ENCODE results near the gene ADGRE3. TPM values are rescaled to one million over a fixed set of nuclear protein-coding genes. Genes with fewer than 3 reads are reported as not detected.

ADGRE3 gene
- total and polyA plus RNA-seq, 11 donors: 0.25 to 0.59 (median 0.53) TPM; not detected in 8

DNA sequence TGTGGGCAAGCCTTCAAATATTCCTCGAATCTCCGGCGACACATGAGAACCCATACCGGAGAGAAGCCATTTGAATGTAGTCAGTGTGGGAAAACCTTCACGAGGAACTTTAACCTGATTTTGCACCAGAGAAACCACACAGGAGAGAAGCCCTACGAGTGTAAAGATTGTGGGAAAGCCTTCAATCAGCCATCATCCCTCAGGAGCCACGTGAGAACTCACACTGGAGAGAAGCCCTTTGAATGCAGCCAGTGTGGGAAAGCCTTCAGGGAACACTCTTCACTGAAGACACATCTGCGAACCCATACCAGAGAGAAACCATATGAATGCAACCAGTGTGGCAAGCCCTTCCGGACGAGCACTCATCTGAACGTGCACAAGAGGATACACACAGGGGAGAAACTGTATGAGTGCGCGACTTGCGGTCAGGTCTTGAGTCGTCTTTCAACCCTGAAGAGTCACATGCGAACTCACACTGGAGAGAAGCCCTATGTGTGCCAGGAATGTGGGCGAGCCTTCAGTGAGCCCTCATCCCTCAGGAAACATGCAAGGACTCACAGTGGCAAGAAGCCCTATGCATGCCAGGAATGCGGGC is 44.0 kb upstream of the ADGRE3 start:
- DNase-seq (no peak), ATAC-seq (no peak)
- WGBS, 4 donors: 92 to 98% (median 93%) methylated on average over 18 of the region's 18 CpGs
- no peak overlapping the region for H3K27ac ChIP-seq
- H3K27me3 ChIP-seq: no peaks in the 10 kb centered on the region
- intact Hi-C loops (cut with DNase I): no loop called here
- TF ChIP-seq, protein P1, sequence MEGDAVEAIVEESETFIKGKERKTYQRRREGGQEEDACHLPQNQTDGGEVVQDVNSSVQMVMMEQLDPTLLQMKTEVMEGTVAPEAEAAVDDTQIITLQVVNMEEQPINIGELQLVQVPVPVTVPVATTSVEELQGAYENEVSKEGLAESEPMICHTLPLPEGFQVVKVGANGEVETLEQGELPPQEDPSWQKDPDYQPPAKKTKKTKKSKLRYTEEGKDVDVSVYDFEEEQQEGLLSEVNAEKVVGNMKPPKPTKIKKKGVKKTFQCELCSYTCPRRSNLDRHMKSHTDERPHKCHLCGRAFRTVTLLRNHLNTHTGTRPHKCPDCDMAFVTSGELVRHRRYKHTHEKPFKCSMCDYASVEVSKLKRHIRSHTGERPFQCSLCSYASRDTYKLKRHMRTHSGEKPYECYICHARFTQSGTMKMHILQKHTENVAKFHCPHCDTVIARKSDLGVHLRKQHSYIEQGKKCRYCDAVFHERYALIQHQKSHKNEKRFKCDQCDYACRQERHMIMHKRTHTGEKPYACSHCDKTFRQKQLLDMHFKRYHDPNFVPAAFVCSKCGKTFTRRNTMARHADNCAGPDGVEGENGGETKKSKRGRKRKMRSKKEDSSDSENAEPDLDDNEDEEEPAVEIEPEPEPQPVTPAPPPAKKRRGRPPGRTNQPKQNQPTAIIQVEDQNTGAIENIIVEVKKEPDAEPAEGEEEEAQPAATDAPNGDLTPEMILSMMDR (IDR thresholded peaks at IDR 0.05): no peak
- no peak for TF ChIP-seq POLR2A (IDR thresholded peaks at IDR 0.05)
- H3K9me3 ChIP-seq: peaks cover 10 to 100% (median 91%) of the 10 kb centered on the region in 12 donors
- H3K4me1 ChIP-seq: no peaks in the 10 kb centered on the region
- H3K4me3 ChIP-seq: no peak overlapping the region
- peaks cover 36 to 98% (median 78%) of the 10 kb centered on the region in 9 donors for H3K36me3 ChIP-seq

DNA sequence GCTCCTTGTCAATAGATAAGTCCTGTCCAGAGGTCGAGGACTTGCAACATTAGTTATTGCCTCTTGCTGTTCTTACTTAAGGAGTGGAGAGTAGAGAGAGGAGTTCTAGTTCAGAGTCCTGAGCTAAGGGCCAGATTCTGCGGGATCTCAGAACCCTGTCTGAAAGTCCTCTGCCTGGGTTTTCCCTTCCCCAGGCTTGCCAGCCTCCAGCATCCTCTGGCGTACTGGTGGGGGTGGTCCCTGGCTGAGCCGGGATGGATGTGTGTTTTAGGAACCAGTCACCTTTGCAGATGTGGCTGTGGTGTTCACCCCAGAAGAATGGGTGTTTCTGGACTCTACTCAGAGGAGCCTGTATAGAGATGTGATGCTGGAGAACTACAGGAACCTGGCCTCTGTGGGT is 41.2 kb upstream of the ADGRE3 start:
- Histone ChIP-seq H3K27ac (no peak overlapping the region), H3K4me1 (no peaks in the 10 kb centered on the region), H3K36me3 (peaks cover 36 to 100% (median 74%) of the 10 kb centered on the region in 9 donors), H3K27me3 (no peaks in the 10 kb centered on the region), H3K4me3 (no peak overlapping the region), H3K9me3 (peaks cover 3 to 95% (median 67%) of the 10 kb centered on the region in 12 donors)
- intact Hi-C loops (cut with DNase I): no loop called here
- no peak for TF ChIP-seq POLR2A (IDR thresholded peaks at IDR 0.05)
- TF ChIP-seq, protein P1 (IDR thresholded peaks at IDR 0.05): no peak
- 95 to 100% (median 96%) methylated on average over 3 to 4 of the region's 4 CpGs for WGBS, 4 donors
- DNase-seq: no peak
- ATAC-seq: no peak

DNA sequence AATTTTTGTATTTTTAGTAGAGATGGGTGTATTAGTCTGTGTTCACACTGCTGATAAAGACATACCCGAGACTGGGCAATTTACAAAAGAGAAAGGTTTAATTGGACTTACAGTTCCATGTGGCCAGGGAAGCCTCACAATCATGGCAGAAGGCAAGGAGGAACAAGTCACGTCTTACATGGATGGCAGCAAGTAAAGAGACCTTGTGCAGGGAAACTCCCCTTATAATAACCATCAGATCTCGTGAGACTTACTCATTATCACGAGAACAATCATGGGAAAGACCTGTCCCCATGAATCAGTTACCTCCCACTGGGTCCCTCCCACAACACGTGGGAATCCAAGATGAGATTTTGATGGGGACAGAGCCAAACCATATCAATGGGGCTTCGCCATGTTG is 29.8 kb upstream of the ADGRE3 start:
- TF ChIP-seq, protein P1 (IDR thresholded peaks at IDR 0.05): no peak
- no peak for TF ChIP-seq POLR2A (IDR thresholded peaks at IDR 0.05)
- Histone ChIP-seq H3K27me3 (no peaks in the 10 kb centered on the region), H3K9me3 (peaks cover 0 to 9% (median 0%) of the 10 kb centered on the region in 12 donors), H3K4me1 (no peaks in the 10 kb centered on the region), H3K4me3 (no peak overlapping the region), H3K36me3 (peaks cover 5 to 100% (median 93%) of the 10 kb centered on the region in 9 donors), H3K27ac (no peak overlapping the region)
- WGBS, 4 donors: 90 to 93% (median 92%) methylated on average over 6 of the region's 6 CpGs
- intact Hi-C loops (cut with DNase I): no loop called here
- ATAC-seq (no peak), DNase-seq (no peak)

GRCh38 chr19:14703833-14704232 is 29.2 kb upstream of the ADGRE3 start:
- Histone ChIP-seq H3K27me3 (no peaks in the 10 kb centered on the region), H3K36me3 (peaks cover 2 to 100% (median 93%) of the 10 kb centered on the region in 9 donors), H3K9me3 (peaks cover 0 to 9% (median 0%) of the 10 kb centered on the region in 12 donors), H3K4me1 (no peaks in the 10 kb centered on the region), H3K4me3 (no peak overlapping the region), H3K27ac (no peak overlapping the region)
- DNase-seq (no peak), ATAC-seq (no peak)
- 85 to 99% (median 91%) methylated on average over 6 of the region's 6 CpGs for WGBS, 4 donors
- no peak for TF ChIP-seq POLR2A (IDR thresholded peaks at IDR 0.05)
- TF ChIP-seq, protein P1 (IDR thresholded peaks at IDR 0.05): no peak
- intact Hi-C loops (cut with DNase I): no loop called here

Data from heart left ventricle (tissue), 16 donors.